ENCODE results near the gene INTS4.
"Not testable (repeated sequence)": the region's sequence is repeated elsewhere in the genome, so short reads cannot be mapped to it uniquely, and the experiment has no call there.

The INTS4 gene

GRCh38 chr11:77878247-77878646, 116.2 kb downstream of the INTS4 start:
- DNase-seq (ENCODE audit: low read depth) = peak; percentile 85

- DNase-seq (ENCODE audit: low read depth) = no peak
Observed at GRCh38 chr11:77876045-77876444, 118.4 kb downstream of the INTS4 start.

GRCh38 chr11:77874206-77874605, 120.3 kb downstream of the INTS4 start:
- no peak for DNase-seq (ENCODE audit: low read depth)

GRCh38 chr11:77873345-77873744, 121.1 kb downstream of the INTS4 start:
- no peak for DNase-seq (ENCODE audit: low read depth)

GRCh38 chr11:77871855-77872254, 122.6 kb downstream of the INTS4 start:
- no peak for DNase-seq (ENCODE audit: low read depth)

- no peak for DNase-seq (ENCODE audit: low read depth)
Observed at GRCh38 chr11:77868744-77869143, 125.7 kb downstream of the INTS4 start.

- DNase-seq (ENCODE audit: low read depth) = no peak
Observed at GRCh38 chr11:77866336-77866735, 128.1 kb downstream of the INTS4 start.

- no peak for DNase-seq (ENCODE audit: low read depth)
Observed at GRCh38 chr11:77865805-77866204, 128.7 kb downstream of the INTS4 start.

GRCh38 chr11:77861444-77861843, 133.0 kb downstream of the INTS4 start:
- not testable (repeated sequence) for DNase-seq (ENCODE audit: low read depth)

- not testable (repeated sequence) for DNase-seq (ENCODE audit: low read depth)
Observed at GRCh38 chr11:77857906-77858457, 136.5 kb downstream of the INTS4 start.

GRCh38 chr11:77854838-77855237, 139.6 kb downstream of the INTS4 start:
- DNase-seq (ENCODE audit: low read depth) = no peak

- DNase-seq (ENCODE audit: low read depth) = peak; percentile 1
Observed at GRCh38 chr11:77851503-77851902, 143.0 kb downstream of the INTS4 start.

- not testable (repeated sequence) for DNase-seq (ENCODE audit: low read depth)
Observed at GRCh38 chr11:77843700-77844099, 150.8 kb downstream of the INTS4 start.

- DNase-seq (ENCODE audit: low read depth) = no peak
Observed at GRCh38 chr11:77842441-77843121, 151.9 kb downstream of the INTS4 start.

- no peak for DNase-seq (ENCODE audit: low read depth)
Observed at GRCh38 chr11:77833302-77833701, 161.2 kb downstream of the INTS4 start.

- no peak for DNase-seq (ENCODE audit: low read depth)
Observed at GRCh38 chr11:77828926-77829325, 165.5 kb downstream of the INTS4 start.
